Muscle of leg (tissue), 11 donors: ENCODE results near the gene PBX1. TPM values are rescaled to one million over a fixed set of nuclear protein-coding genes. Genes with fewer than 3 reads are reported as not detected.

Source experiments
- DNase-seq: peaks from one replicate; pipeline ENCODE4 v3.0.0; 2013
- H3K27ac ChIP-seq: one replicate; pipeline ENCODE4 v1.5.1; 2013; ENCODE audit warnings: mild to moderate bottlenecking, low read length, control low read depth
- H3K27me3 ChIP-seq: one replicate; pipeline ENCODE4 v1.6.1; 2013; ENCODE audit warnings: low read length; ENCODE audit not compliant: control insufficient read depth, insufficient read depth
- H3K36me3 ChIP-seq: one replicate; pipeline ENCODE4 v1.6.1; 2013; ENCODE audit warnings: low read length; ENCODE audit not compliant: control insufficient read depth, insufficient read depth
- H3K4me1 ChIP-seq: one replicate; pipeline ENCODE4 v1.6.1; 2013; ENCODE audit warnings: low read length; ENCODE audit not compliant: control insufficient read depth, insufficient read depth
- H3K4me3 ChIP-seq: one replicate; pipeline ENCODE4 v1.5.1; 2013; ENCODE audit warnings: low read length, control low read depth
- H3K9me3 ChIP-seq: replicated peaks from 2 replicates; pipeline ENCODE4 v1.6.1; 2013; ENCODE audit warnings: low read depth, low read length; ENCODE audit not compliant: control insufficient read depth
- WGBS: methylation state at CpG from one replicate; pipeline ENCODE4 v1.1.5; 2013; ENCODE audit warnings: missing lambda C conversion rate; ENCODE audit not compliant: insufficient coverage; 5-methylcytosine and 5-hydroxymethylcytosine counted together
- polyA plus RNA-seq, 8 donors: library from polyadenylated mRNA; unstranded; fragments of 120-200 nt; gene quantifications; one replicate each; pipeline versions ENCODE4 v1.2.1 to v1.2.3, GENCODE V29; 2013; ENCODE audit warnings: inconsistent platforms in 1 of 8, low replicate concordance in 1 of 8; ENCODE audit not compliant: insufficient read length in 8 of 8, insufficient read depth in 1 of 8
- total RNA-seq: library from RNA; stranded (reverse); fragments of 120-200 nt; gene quantifications from one replicate; pipeline ENCODE4 v1.2.4, GENCODE V29; 2013

Gene PBX1
- total and polyA plus RNA-seq, 9 donors: 42.6 to 66.9 (median 53.2) TPM

DNA sequence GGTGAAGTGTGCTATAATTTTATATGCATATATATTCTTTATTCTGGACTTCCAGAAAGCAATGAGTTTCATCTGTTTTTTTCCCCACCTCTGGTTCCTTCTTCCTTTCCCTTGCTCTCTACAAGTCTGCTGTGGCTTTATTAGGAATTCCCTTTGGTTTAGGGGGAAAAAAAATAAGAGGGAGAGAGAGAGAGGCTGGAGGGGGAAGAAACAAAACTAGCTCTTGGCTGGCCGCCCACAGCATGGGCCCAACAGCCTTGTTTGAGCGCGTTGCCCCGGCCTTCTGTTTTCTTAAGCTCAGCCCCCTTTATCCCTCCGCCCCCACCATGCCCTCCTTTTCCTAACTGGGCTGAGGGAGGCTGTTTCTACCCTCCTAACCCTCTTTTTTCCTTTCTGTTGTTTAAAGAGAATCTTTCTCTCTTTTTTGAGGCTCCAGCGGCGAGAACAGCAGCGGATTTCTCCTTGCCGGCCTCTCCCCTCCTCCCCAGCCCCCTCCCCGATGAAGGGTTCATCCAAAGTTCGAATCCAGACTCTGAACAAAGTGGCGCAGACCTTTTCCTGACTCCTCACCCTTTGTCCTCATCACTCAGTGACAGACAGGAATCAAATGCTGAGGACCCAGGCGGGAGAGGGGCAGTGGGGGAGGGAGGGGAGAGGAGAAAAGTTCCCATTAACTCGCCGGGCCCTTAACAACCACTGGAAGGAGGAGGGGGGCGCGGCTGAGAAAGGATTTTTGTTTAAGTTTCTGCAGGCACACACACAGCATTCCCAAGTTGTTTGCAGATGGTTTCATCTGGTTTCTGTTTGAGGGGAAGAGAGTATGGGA, 29.7 kb downstream of the PBX1 start:
- WGBS: no CpG with 5 or more reads among the region's 17 CpGs
- Histone ChIP-seq H3K27me3 (no peaks in the 10 kb centered on the region), H3K36me3 (peaks cover 7% of the 10 kb centered on the region), H3K4me1 (peaks cover 28% of the 10 kb centered on the region), H3K9me3 (no peaks in the 10 kb centered on the region), H3K27ac (peak overlapping the region; percentile 87), H3K4me3 (peak overlapping the region; percentile 18)
- DNase-seq: peak; percentile 95

DNA sequence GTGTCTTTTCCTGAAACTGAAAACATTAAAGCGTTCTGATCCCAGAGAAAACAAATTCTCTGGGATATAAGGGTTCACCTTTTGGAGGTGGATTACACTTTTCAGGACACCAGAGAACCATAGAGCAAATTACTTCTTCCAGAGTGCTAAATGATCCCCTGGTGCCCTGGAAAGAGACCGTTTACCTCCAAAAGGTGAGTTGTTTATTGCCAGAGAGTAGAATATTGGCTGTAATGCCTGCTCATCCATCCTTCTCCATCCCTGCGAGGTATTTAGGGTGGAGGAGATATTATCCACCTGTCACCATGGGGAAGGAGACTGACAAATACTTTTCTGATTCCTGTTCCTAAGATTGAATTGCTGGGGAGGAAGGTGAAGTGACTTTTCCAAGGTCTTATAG, 30.4 kb downstream of the PBX1 start:
- Histone ChIP-seq H3K4me3 (no peak overlapping the region), H3K36me3 (peaks cover 5% of the 10 kb centered on the region), H3K4me1 (peaks cover 28% of the 10 kb centered on the region), H3K9me3 (no peaks in the 10 kb centered on the region), H3K27ac (peak overlapping the region; percentile 87), H3K27me3 (no peaks in the 10 kb centered on the region)
- WGBS: no CpG with 5 or more reads among the region's 3 CpGs
- DNase-seq: no peak

DNA sequence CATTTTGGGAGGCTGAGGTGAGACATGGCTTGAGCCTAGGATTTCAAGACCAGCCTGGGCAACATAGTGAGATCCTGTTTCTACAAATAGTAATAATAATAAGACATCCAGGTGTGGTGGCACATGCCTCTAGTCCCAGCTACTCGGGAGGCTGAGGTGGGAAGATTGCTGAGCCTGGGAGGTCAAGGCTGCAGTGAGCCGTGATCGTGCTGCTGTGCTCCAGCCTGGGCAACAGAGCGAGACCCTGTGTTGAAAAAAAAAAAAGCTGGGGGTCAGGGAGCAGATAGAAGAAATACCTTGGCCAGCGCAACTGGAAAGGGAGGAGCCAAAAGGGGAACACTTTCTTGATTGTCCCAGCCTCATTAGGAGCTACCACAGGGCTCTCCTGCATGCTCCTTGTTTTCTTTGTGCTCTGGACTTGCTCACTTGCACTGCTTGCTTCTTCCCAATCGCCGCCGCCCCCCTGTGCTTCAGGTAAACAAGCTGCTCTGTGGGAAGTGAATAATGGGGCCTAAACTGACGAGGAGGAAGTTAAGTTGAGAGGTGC, 31.1 kb downstream of the PBX1 start:
- no peak for DNase-seq
- no peak overlapping the region for H3K27ac ChIP-seq
- 69% methylated on average over 8 of the region's 9 CpGs for WGBS
- H3K36me3 ChIP-seq: peaks cover 5% of the 10 kb centered on the region
- no peaks in the 10 kb centered on the region for H3K9me3 ChIP-seq
- peaks cover 28% of the 10 kb centered on the region for H3K4me1 ChIP-seq
- no peaks in the 10 kb centered on the region for H3K27me3 ChIP-seq
- H3K4me3 ChIP-seq: no peak overlapping the region

DNA sequence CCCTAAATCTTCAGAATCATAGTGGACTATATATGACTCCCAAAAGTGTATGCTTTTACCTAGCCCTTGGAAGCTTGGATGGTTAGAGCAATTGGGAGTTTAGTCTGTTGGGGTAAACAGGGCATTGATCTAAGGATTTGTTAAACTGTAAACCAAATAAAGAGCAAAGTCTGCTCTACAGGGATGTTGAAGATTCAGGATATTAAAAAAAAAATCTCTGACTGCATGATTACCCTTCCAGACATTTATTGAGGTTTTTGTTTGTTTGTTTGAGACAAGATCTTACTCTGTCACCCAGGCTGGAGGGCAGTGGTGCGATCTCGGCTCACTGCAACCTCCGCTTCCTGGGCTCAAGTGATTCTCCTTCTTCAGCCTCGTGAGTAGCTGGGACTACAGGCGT, 31.6 kb downstream of the PBX1 start:
- no peaks in the 10 kb centered on the region for H3K27me3 ChIP-seq
- H3K4me3 ChIP-seq: no peak overlapping the region
- H3K27ac ChIP-seq: no peak overlapping the region
- H3K4me1 ChIP-seq: peaks cover 24% of the 10 kb centered on the region
- H3K36me3 ChIP-seq: peaks cover 5% of the 10 kb centered on the region
- no peaks in the 10 kb centered on the region for H3K9me3 ChIP-seq
- no peak for DNase-seq
- no CpG with 5 or more reads among the region's 5 CpGs for WGBS

DNA sequence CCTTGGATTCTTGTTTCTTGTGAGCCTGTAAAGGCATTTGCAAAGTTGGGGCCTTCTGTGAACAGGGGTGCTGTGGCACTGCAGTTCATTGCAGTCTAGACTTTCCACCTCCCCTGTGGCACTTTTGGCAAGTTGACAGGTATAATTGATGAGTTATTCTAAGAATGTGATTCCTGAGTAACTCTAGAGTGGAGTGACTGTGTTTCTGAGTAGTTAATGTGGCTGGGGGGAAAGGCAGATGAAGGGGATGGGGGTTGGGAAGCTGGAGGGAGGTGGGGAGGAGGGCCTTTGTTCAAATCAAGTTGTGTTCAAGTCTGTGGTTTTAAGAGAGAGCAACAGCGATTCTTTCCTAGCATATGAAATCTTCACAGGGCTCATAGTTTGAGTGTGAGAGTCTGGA, 32.9 kb downstream of the PBX1 start:
- H3K4me1 ChIP-seq: peaks cover 24% of the 10 kb centered on the region
- no peak for DNase-seq
- H3K36me3 ChIP-seq: peaks cover 7% of the 10 kb centered on the region
- no peak overlapping the region for H3K27ac ChIP-seq
- H3K27me3 ChIP-seq: no peaks in the 10 kb centered on the region
- H3K4me3 ChIP-seq: no peak overlapping the region
- no CpG with 5 or more reads among the region's 1 CpG for WGBS
- H3K9me3 ChIP-seq: no peaks in the 10 kb centered on the region

DNA sequence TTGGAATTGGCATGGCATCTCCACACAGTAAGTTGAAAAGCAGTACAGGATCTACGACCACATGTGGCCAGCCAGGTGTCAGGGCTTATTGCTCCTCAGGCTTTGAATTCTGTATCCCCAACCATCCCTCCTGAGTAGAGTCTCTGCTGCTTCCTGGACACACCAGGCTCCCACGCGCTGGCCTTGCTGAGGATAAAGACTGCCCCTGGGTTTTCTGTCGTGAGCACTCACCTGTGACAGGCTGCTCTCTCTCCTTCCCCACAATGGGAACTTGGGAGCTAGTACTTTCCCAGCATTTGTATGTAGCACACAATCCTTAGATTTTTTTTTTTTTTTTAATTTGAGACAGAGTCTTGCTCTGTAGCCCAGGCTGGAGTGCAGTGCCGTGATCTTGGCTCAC, 33.6 kb downstream of the PBX1 start:
- Histone ChIP-seq H3K36me3 (peaks cover 8% of the 10 kb centered on the region), H3K27ac (no peak overlapping the region), H3K4me1 (peaks cover 22% of the 10 kb centered on the region), H3K9me3 (no peaks in the 10 kb centered on the region), H3K4me3 (no peak overlapping the region), H3K27me3 (no peaks in the 10 kb centered on the region)
- WGBS: 74% methylated on average over 4 of the region's 5 CpGs
- no peak for DNase-seq

DNA sequence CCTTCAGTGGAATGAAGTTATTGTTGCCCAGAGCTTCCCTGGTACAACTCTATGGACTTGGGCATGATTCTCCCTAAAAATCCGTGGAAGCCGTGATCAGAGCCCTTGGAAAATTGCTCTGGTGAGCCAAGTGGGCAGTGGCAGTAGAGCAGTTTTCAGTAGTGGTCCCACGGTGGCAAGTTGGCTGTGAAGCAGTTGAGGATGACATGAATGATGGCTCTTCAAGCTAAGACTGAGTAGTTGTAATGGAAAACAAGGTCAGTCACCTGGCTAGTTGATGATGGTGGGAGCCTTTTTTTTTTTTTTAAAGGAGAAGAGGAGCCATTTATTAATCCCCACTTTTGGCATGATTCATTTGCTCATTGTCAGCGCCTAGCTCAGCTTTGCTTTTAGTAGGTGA, 36.2 kb downstream of the PBX1 start:
- H3K4me1 ChIP-seq: peaks cover 5% of the 10 kb centered on the region

DNA sequence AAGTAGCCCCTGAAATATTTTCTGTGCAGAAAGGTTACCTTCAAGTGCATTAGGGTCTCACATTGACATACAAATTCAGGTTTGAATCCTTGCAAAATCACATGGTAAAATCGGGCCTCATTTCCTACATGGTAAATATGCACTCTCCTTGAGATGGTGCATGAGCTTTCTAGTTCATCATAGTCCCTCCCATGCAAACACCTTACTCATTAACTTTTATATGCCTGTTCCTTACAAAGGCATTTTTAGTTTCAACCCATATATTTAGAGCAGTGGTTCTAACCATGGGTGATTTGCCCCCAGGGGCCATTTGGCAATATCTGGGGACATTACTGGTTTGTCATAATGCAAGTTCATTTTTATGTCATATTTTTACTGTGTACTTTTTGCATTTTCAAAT, 37.2 kb downstream of the PBX1 start:
- no peak overlapping the region for H3K27ac ChIP-seq
- H3K27me3 ChIP-seq: no peaks in the 10 kb centered on the region
- H3K36me3 ChIP-seq: peaks cover 10% of the 10 kb centered on the region
- no peaks in the 10 kb centered on the region for H3K9me3 ChIP-seq
- 100% methylated on average over 1 of the region's 1 CpG for WGBS
- no peak overlapping the region for H3K4me3 ChIP-seq
- peaks cover 4% of the 10 kb centered on the region for H3K4me1 ChIP-seq
- DNase-seq: no peak

More for the DNA sequence above, 36.2 kb downstream of the PBX1 start:
- Histone ChIP-seq H3K4me3 (no peak overlapping the region), H3K9me3 (no peaks in the 10 kb centered on the region), H3K27me3 (no peaks in the 10 kb centered on the region), H3K27ac (no peak overlapping the region), H3K36me3 (peaks cover 10% of the 10 kb centered on the region)
- WGBS: 75% methylated on average over 3 of the region's 4 CpGs
- DNase-seq: no peak

DNA sequence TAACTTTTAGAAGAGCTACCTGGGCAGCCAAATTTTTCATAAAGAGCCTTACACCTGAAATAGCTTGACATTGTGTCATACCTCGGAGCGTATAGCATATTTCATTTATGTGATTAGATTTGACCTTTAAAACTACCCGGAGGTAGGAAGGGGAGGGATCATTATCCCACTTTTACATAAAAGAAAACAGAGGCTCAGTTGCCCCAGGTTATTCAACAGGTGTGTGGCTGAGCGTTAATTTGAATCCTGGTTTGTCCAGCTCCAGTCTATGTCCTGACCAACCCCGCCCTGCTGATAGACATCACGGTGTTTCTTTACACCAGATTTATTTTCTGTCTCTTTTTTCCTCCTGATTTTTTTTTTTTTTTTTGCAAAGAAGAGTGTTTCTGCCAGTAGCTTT, 39.7 kb downstream of the PBX1 start:
- Histone ChIP-seq H3K9me3 (no peaks in the 10 kb centered on the region), H3K4me1 (peaks cover 17% of the 10 kb centered on the region), H3K27ac (no peak overlapping the region), H3K4me3 (no peak overlapping the region), H3K27me3 (no peaks in the 10 kb centered on the region), H3K36me3 (peaks cover 10% of the 10 kb centered on the region)
- DNase-seq: no peak
- WGBS: no CpG with 5 or more reads among the region's 6 CpGs

DNA sequence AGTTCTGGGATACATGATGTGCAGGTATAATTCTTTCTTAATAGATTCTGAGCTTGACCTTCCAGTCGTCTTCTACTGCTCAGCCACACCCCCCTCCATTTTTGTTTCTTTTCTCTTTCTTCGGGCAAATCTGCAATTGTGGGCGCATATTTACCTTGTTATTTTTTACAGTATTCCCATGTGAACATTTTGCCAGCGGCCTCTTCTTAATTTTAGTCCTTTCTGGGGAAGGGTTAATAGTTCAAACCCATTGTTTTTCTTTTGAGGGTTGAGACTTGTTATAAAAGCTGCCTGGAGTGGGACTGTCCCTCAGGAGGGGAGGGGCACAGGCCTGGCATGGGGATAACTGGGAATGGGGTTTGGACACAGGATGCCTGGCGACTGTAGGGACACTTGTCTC, 40.3 kb downstream of the PBX1 start:
- 80% methylated on average over 1 of the region's 5 CpGs for WGBS
- H3K4me1 ChIP-seq: peaks cover 17% of the 10 kb centered on the region
- no peaks in the 10 kb centered on the region for H3K9me3 ChIP-seq
- DNase-seq: no peak
- no peak overlapping the region for H3K27ac ChIP-seq
- H3K36me3 ChIP-seq: peaks cover 10% of the 10 kb centered on the region
- no peak overlapping the region for H3K4me3 ChIP-seq
- H3K27me3 ChIP-seq: no peaks in the 10 kb centered on the region
